ES-I3 (cell line): ENCODE data around the gene HNRNPD.
"Not testable (repeated sequence)": the region's sequence is repeated elsewhere in the genome, so short reads cannot be mapped to it uniquely, and the experiment has no call there.

Experiments
- H3K36me3 ChIP-seq: 2 replicates; pipeline ENCODE4 v1.6.1; 2013; ENCODE audit warnings: mild to moderate bottlenecking, low read length, control low read depth, moderate library complexity; ENCODE audit not compliant: insufficient read depth
- H3K4me1 ChIP-seq: 2 replicates; pipeline ENCODE4 v1.6.1; 2013; ENCODE audit warnings: mild to moderate bottlenecking, control low read depth, low read length; ENCODE audit not compliant: insufficient read depth
- H3K9ac ChIP-seq: 2 replicates; pipeline ENCODE4 v1.6.1; 2013; ENCODE audit warnings: low read depth, mild to moderate bottlenecking, low read length, moderate library complexity
- H3K9me3 ChIP-seq: 2 replicates; pipeline ENCODE4 v1.6.1; 2013; ENCODE audit warnings: mild to moderate bottlenecking, low read length, moderate library complexity; ENCODE audit not compliant: control insufficient read depth, insufficient read depth

HNRNPD gene

GRCh38 chr4:82386312-82386711, 12.5 kb upstream of the HNRNPD start:
- not testable (repeated sequence) for H3K4me1 ChIP-seq

GRCh38 chr4:82382751-82383150, 9.0 kb upstream of the HNRNPD start:
- no peaks in the 10 kb centered on the region; the same call in 1 of the 2 replicates for H3K9me3 ChIP-seq
- H3K9ac ChIP-seq, result no peak overlapping the region
- no peaks in the 10 kb centered on the region; the same call in 1 of the 2 replicates for H3K36me3 ChIP-seq
- H3K4me1 ChIP-seq, result no peaks in the 10 kb centered on the region

More at GRCh38 chr4:82386312-82386711, 12.5 kb upstream of the HNRNPD start:
- not testable (repeated sequence) for H3K36me3 ChIP-seq, H3K9ac ChIP-seq, H3K9me3 ChIP-seq

- H3K36me3 ChIP-seq, result no peaks in the 10 kb centered on the region; the same call in 1 of the 2 replicates
- H3K9ac ChIP-seq, result no peak overlapping the region
- no peaks in the 10 kb centered on the region for H3K4me1 ChIP-seq
- H3K9me3 ChIP-seq, result no peaks in the 10 kb centered on the region; the same call in 1 of the 2 replicates
Measured at GRCh38 chr4:82381661-82382296, 8.0 kb upstream of the HNRNPD start.

- Histone ChIP-seq H3K36me3 (no peaks in the 10 kb centered on the region; the same call in 1 of the 2 replicates), H3K9me3 (no peaks in the 10 kb centered on the region; the same call in 1 of the 2 replicates), H3K9ac (no peak overlapping the region), H3K4me1 (no peaks in the 10 kb centered on the region)
Measured at GRCh38 chr4:82381235-82381634, 7.4 kb upstream of the HNRNPD start.

GRCh38 chr4:82380831-82381230, 7.0 kb upstream of the HNRNPD start:
- H3K9ac ChIP-seq, result no peak overlapping the region
- no peaks in the 10 kb centered on the region; the same call in 1 of the 2 replicates for H3K9me3 ChIP-seq
- H3K36me3 ChIP-seq, result no peaks in the 10 kb centered on the region; the same call in 1 of the 2 replicates
- H3K4me1 ChIP-seq, result no peaks in the 10 kb centered on the region

- Histone ChIP-seq H3K36me3 (no peaks in the 10 kb centered on the region; the same call in 1 of the 2 replicates), H3K9me3 (no peaks in the 10 kb centered on the region; the same call in 1 of the 2 replicates), H3K4me1 (no peaks in the 10 kb centered on the region), H3K9ac (no peak overlapping the region)
Measured at GRCh38 chr4:82380344-82380743, 6.6 kb upstream of the HNRNPD start.

- no peaks in the 10 kb centered on the region; the same call in 1 of the 2 replicates for H3K36me3 ChIP-seq
- H3K9me3 ChIP-seq, result no peaks in the 10 kb centered on the region
- no peaks in the 10 kb centered on the region for H3K4me1 ChIP-seq
- peak overlapping the region; percentile 25; the same call in 1 of the 2 replicates for H3K9ac ChIP-seq
Measured at GRCh38 chr4:82376109-82376508, 2.3 kb upstream of the HNRNPD start.

GRCh38 chr4:82373486-82373815, 340 bp downstream of the HNRNPD start:
- Histone ChIP-seq H3K9ac (peak overlapping the region; percentile 100), H3K36me3 (no peaks in the 10 kb centered on the region), H3K9me3 (no peaks in the 10 kb centered on the region), H3K4me1 (peaks cover 11% of the 10 kb centered on the region)

- Histone ChIP-seq H3K36me3 (peaks cover under 1% of the 10 kb centered on the region; the same call in 1 of the 2 replicates), H3K9ac (peak overlapping the region; percentile 100), H3K9me3 (no peaks in the 10 kb centered on the region), H3K4me1 (peaks cover 11% of the 10 kb centered on the region)
Measured at GRCh38 chr4:82372517-82373485, 990 bp downstream of the HNRNPD start.

GRCh38 chr4:82371497-82371896, 2.3 kb downstream of the HNRNPD start:
- H3K4me1 ChIP-seq, result peaks cover 11% of the 10 kb centered on the region
- H3K9ac ChIP-seq, result peak overlapping the region; percentile 100
- peaks cover 6% of the 10 kb centered on the region; the same call in 1 of the 2 replicates for H3K36me3 ChIP-seq
- no peaks in the 10 kb centered on the region for H3K9me3 ChIP-seq

- H3K36me3 ChIP-seq, result peaks cover 6% of the 10 kb centered on the region; the same call in 1 of the 2 replicates
- peaks cover 18% of the 10 kb centered on the region for H3K4me1 ChIP-seq
- H3K9ac ChIP-seq, result no peak overlapping the region
- no peaks in the 10 kb centered on the region for H3K9me3 ChIP-seq
Measured at GRCh38 chr4:82367438-82368097, 6.2 kb downstream of the HNRNPD start.

GRCh38 chr4:82366431-82366830, 7.4 kb downstream of the HNRNPD start:
- not testable (repeated sequence) for H3K9ac ChIP-seq, H3K36me3 ChIP-seq, H3K9me3 ChIP-seq
- H3K4me1 ChIP-seq, result peaks cover 18% of the 10 kb centered on the region

GRCh38 chr4:82363896-82364487, 9.8 kb downstream of the HNRNPD start:
- Histone ChIP-seq H3K9ac (no peak overlapping the region), H3K36me3 (peaks cover 6% of the 10 kb centered on the region; the same call in 1 of the 2 replicates), H3K4me1 (peaks cover 10% of the 10 kb centered on the region; the same call in 1 of the 2 replicates), H3K9me3 (no peaks in the 10 kb centered on the region)

- H3K9me3 ChIP-seq, result no peaks in the 10 kb centered on the region
- H3K9ac ChIP-seq, result no peak overlapping the region
- peaks cover 7% of the 10 kb centered on the region; the same call in 1 of the 2 replicates for H3K36me3 ChIP-seq
- peaks cover 7% of the 10 kb centered on the region; the same call in 1 of the 2 replicates for H3K4me1 ChIP-seq
Measured at GRCh38 chr4:82362565-82362964, 11.2 kb downstream of the HNRNPD start.
